ENCODE results near the gene DOK4. TPM values are rescaled to one million over a fixed set of nuclear protein-coding genes. Genes with fewer than 3 reads are reported as not detected.

The DOK4 gene
- total RNA-seq, 1 experiment from 2014 or later = 13.1 TPM

GRCh38 chr16:57503366-57503765, 17.1 kb upstream of the DOK4 start:
- Mint-ChIP-seq H3K9me3 (no peaks in the 10 kb centered on the region), H3K4me3 (no peak overlapping the region)

More at GRCh38 chr16:57503366-57503765, 17.1 kb upstream of the DOK4 start:
- H3K4me1 Mint-ChIP-seq = peaks cover 14 to 21% of the 10 kb centered on the region in 2 experiments
- Histone ChIP-seq H3T11ph (ENCODE audit: low read length) (no peak overlapping the region), H3K56ac (ENCODE audit: insufficient read length, low read depth, low read length) (no peak overlapping the region), H3K4me1 (ENCODE audit: insufficient read depth, low read length) (no peaks in the 10 kb centered on the region; the same call in 1 of the 2 replicates), H4K5ac (ENCODE audit: insufficient read length, low read depth, low read length) (no peak overlapping the region), H3K27ac (ENCODE audit: insufficient read length, low read depth, low read length) (no peak overlapping the region), H3K23me2 (ENCODE audit: insufficient read length, low read depth, low read length, poor library complexity, severe bottlenecking) (no peaks in the 10 kb centered on the region), H3K4me2 (ENCODE audit: insufficient read depth, insufficient read length, low read length) (no peak overlapping the region), H4K91ac (ENCODE audit: insufficient read length, low read depth, low read length) (no peak overlapping the region), H3K27me3 (ENCODE audit: insufficient read depth, low read length) (no peaks in the 10 kb centered on the region), H4K20me1 (ENCODE audit: control insufficient read depth, insufficient read depth, insufficient read length) (no peaks in the 10 kb centered on the region), H2BK12ac (ENCODE audit: insufficient read length, low read depth, low read length) (no peak overlapping the region), H3K14ac (ENCODE audit: insufficient read depth, low read length) (no peak overlapping the region; the same call in 1 of the 2 replicates), H2BK120ac (ENCODE audit: low read depth, low read length, poor library complexity, severe bottlenecking) (no peak overlapping the region), H3K18ac (ENCODE audit: insufficient read length, low read depth, low read length) (no peak overlapping the region), H3K4ac (ENCODE audit: low read depth, low read length) (no peak overlapping the region), H3K79me2 (ENCODE audit: insufficient read depth, low read length) (no peaks in the 10 kb centered on the region), H2AK5ac (ENCODE audit: insufficient read length, low read length) (no peak overlapping the region), H3K9me3 (ENCODE audit: control insufficient read depth, low read depth, low read length) (no peaks in the 10 kb centered on the region), H3K23ac (ENCODE audit: insufficient read length, low read depth, low read length) (no peak overlapping the region), H4K8ac (replicated peaks; ENCODE audit: insufficient read length, low read depth, low read length) (no peak overlapping the region), H2BK15ac (ENCODE audit: low read depth, low read length) (no peak overlapping the region), H2BK20ac (ENCODE audit: low read depth, low read length, poor library complexity, severe bottlenecking) (no peak overlapping the region), H2AFZ (ENCODE audit: low read length) (no peak overlapping the region), H3K79me1 (ENCODE audit: insufficient read depth, low read depth, low read length, poor library complexity, severe bottlenecking) (no peaks in the 10 kb centered on the region), H3K9ac (ENCODE audit: extremely low read depth, insufficient read length, low read length) (no peak overlapping the region), H2BK5ac (ENCODE audit: insufficient read length, low read length) (no peak overlapping the region)
- H3K36me3 Mint-ChIP-seq (ENCODE audit: insufficient read depth in 1 of 3, low read depth in 3 of 3) = no peaks in the 10 kb centered on the region
- TF ChIP-seq, protein P1, sequence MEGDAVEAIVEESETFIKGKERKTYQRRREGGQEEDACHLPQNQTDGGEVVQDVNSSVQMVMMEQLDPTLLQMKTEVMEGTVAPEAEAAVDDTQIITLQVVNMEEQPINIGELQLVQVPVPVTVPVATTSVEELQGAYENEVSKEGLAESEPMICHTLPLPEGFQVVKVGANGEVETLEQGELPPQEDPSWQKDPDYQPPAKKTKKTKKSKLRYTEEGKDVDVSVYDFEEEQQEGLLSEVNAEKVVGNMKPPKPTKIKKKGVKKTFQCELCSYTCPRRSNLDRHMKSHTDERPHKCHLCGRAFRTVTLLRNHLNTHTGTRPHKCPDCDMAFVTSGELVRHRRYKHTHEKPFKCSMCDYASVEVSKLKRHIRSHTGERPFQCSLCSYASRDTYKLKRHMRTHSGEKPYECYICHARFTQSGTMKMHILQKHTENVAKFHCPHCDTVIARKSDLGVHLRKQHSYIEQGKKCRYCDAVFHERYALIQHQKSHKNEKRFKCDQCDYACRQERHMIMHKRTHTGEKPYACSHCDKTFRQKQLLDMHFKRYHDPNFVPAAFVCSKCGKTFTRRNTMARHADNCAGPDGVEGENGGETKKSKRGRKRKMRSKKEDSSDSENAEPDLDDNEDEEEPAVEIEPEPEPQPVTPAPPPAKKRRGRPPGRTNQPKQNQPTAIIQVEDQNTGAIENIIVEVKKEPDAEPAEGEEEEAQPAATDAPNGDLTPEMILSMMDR (conservative IDR thresholded peaks at IDR 0.05) = no peak
- H3K27me3 Mint-ChIP-seq (ENCODE audit: low read depth) = peaks cover 9% of the 10 kb centered on the region
- H3K27ac Mint-ChIP-seq = no peak overlapping the region; a peak in 2 of 7 replicates
- peak; percentile 40 for DNase-seq
- WGBS (ENCODE audit: extremely low coverage, insufficient read length, low lambda C conversion rate) = no CpG with 5 or more reads among the region's 15 CpGs

All from H9 (cell line).